IMR-90 (cell line): ENCODE results near the gene ERCC4. TPM values are rescaled to one million over a fixed set of nuclear protein-coding genes. Genes with fewer than 3 reads are reported as not detected.

ENCODE experiments used
- ATAC-seq: fragments of 200-7000 bp; cut with Tn5 transposase; 2 replicates; pipeline ENCODE4 v1.9.1; 2020; ENCODE audit warnings: low read depth, mild to moderate bottlenecking, moderate library complexity
- BruUV-seq: library from RNA; stranded (reverse); fragments of 400-500 nt; replicated peaks from 2 replicates; lab custom pipeline; 2021; lab: Mats Ljungman, UMichigan
- CTCF ChIA-PET: fragments of 300-600 bp; formaldehyde crosslinking; extraction: SDS; loops from one replicate; lab custom pipeline; 2021; ENCODE audit warnings: antibody characterized with exemption; lab: Yijun Ruan, JAX
- POLR2A ChIA-PET: fragments of 300-600 bp; sonication (Branson Sonifier 250); formaldehyde crosslinking; loops from one replicate; lab custom pipeline; 2022; ENCODE audit warnings: antibody characterized with exemption; ENCODE audit not compliant: unreplicated experiment; lab: Charles Lee
- DNase-seq: peaks from one replicate; pipeline ENCODE4 v3.0.0; 2013
- H2AFZ ChIP-seq: replicated peaks from 2 replicates; pipeline ENCODE3; 2013; ENCODE audit warnings: low read length, mild to moderate bottlenecking; ENCODE audit not compliant: poor library complexity
- H2AK5ac ChIP-seq: 2 replicates; pipeline ENCODE4 v1.6.1; 2013; ENCODE audit warnings: low read depth, low read length, inconsistent platforms
- H2AK9ac ChIP-seq: replicated peaks from 2 replicates; pipeline ENCODE3; 2013; ENCODE audit warnings: mild to moderate bottlenecking, low read depth, low read length, moderate library complexity; ENCODE audit not compliant: poor library complexity
- H2BK120ac ChIP-seq: 2 replicates; pipeline ENCODE4 v1.6.1; 2013; ENCODE audit warnings: low read depth, low read length, inconsistent platforms
- H2BK15ac ChIP-seq: 3 replicates; pipeline ENCODE4 v1.6.1; 2013; ENCODE audit warnings: low read depth, low read length, inconsistent platforms
- H2BK20ac ChIP-seq: 2 replicates; pipeline ENCODE4 v1.6.1; 2013; ENCODE audit warnings: low read depth, mild to moderate bottlenecking, inconsistent platforms, low read length, moderate library complexity
- H2BK5ac ChIP-seq: 2 replicates; pipeline ENCODE4 v1.6.1; 2013; ENCODE audit warnings: mild to moderate bottlenecking, low read depth, low read length, inconsistent platforms; ENCODE audit not compliant: poor library complexity, severe bottlenecking
- H3K14ac ChIP-seq: replicated peaks from 2 replicates; pipeline ENCODE4 v1.6.1; 2013; ENCODE audit warnings: low read depth, low read length, inconsistent platforms
- H3K18ac ChIP-seq: 2 replicates; pipeline ENCODE4 v1.6.1; 2013; ENCODE audit warnings: low read depth, low read length, control low read depth
- H3K23ac ChIP-seq: 2 replicates; pipeline ENCODE4 v1.6.1; 2013; ENCODE audit warnings: low read depth, low read length, inconsistent platforms
- H3K27ac ChIP-seq: 2 replicates; pipeline ENCODE4 v1.5.1; 2013; ENCODE audit warnings: mild to moderate bottlenecking, control low read depth, low read length; ENCODE audit not compliant: insufficient read depth
- H3K27me3 ChIP-seq: 2 replicates; pipeline ENCODE4 v1.6.1; 2013; ENCODE audit warnings: low read length; ENCODE audit not compliant: control insufficient read depth, insufficient read depth
- H3K36me3 ChIP-seq: 2 replicates; pipeline ENCODE4 v1.6.1; 2013; ENCODE audit warnings: low read length, mixed read lengths; ENCODE audit not compliant: control insufficient read depth, insufficient read depth
- H3K4ac ChIP-seq: 2 replicates; pipeline ENCODE4 v1.6.1; 2013; ENCODE audit warnings: low read depth, low read length, inconsistent platforms
- H3K4me1 ChIP-seq: 2 replicates; pipeline ENCODE4 v1.6.1; 2013; ENCODE audit warnings: low read length, mixed read lengths; ENCODE audit not compliant: control insufficient read depth, insufficient read depth
- H3K4me2 ChIP-seq: 2 replicates; pipeline ENCODE4 v1.6.1; 2013; ENCODE audit warnings: low read depth, mild to moderate bottlenecking, control low read depth, low read length, moderate library complexity
- H3K4me3 ChIP-seq: 2 replicates; pipeline ENCODE4 v1.5.1; 2013; ENCODE audit warnings: low read depth, mild to moderate bottlenecking, control low read depth, low read length, moderate library complexity; ENCODE audit not compliant: insufficient read depth
- H3K56ac ChIP-seq: 2 replicates; pipeline ENCODE4 v1.6.1; 2013; ENCODE audit warnings: low read length, inconsistent platforms; ENCODE audit not compliant: insufficient read depth; ENCODE audit errors: extremely low read depth
- H3K79me1 ChIP-seq, 2 experiments: 2 replicates each; pipeline ENCODE4 v1.6.1; 2013; ENCODE audit warnings: low read length in 2 of 2, inconsistent platforms in 1 of 2, low read depth in 1 of 2
- H3K9ac ChIP-seq: 2 replicates; pipeline ENCODE4 v1.6.1; 2013; ENCODE audit warnings: low read depth, low read length, control low read depth
- H3K9me1 ChIP-seq: 2 replicates; pipeline ENCODE4 v1.6.1; 2013; ENCODE audit warnings: low read length, inconsistent platforms; ENCODE audit not compliant: insufficient read depth
- H3K9me3 ChIP-seq: 2 replicates; pipeline ENCODE4 v1.6.1; 2013; ENCODE audit warnings: low read length; ENCODE audit not compliant: control insufficient read depth, insufficient read depth
- H4K20me1 ChIP-seq: 2 replicates; pipeline ENCODE4 v1.6.1; 2013; ENCODE audit warnings: low read length, inconsistent platforms; ENCODE audit not compliant: insufficient read depth
- H4K5ac ChIP-seq: 2 replicates; pipeline ENCODE4 v1.6.1; 2013; ENCODE audit warnings: mild to moderate bottlenecking, low read depth, low read length, control low read depth
- H4K8ac ChIP-seq, 2 experiments: 2 replicates each; pipeline ENCODE4 v1.6.1; 2013; ENCODE audit warnings: low read depth in 2 of 2, low read length in 2 of 2, control low read depth in 1 of 2, inconsistent platforms in 1 of 2
- H4K91ac ChIP-seq: 2 replicates; pipeline ENCODE4 v1.6.1; 2013; ENCODE audit warnings: low read depth, low read length, inconsistent platforms; ENCODE audit not compliant: insufficient read depth
- MAFK ChIP-seq: IDR thresholded peaks from 2 replicates; pipeline ENCODE4 v1.6.1; 2012; ENCODE audit warnings: low read depth, low read length, improper control_type of control experiment
- MAZ ChIP-seq: IDR thresholded peaks from 2 replicates; pipeline ENCODE4 v1.6.1; 2012; ENCODE audit warnings: low read depth, mild to moderate bottlenecking, low read length, improper control_type of control experiment, moderate library complexity, borderline replicate concordance
- NFE2L2 ChIP-seq: fragments of 150-350 bp; IDR thresholded peaks from 2 replicates; pipeline ENCODE4 v1.6.1; 2016; ENCODE audit warnings: low read depth, mild to moderate bottlenecking, low read length
- RAD21 ChIP-seq: IDR thresholded peaks from 2 replicates; pipeline ENCODE4 v1.6.1; 2012; ENCODE audit warnings: low read length, improper control_type of control experiment
- SMC3 ChIP-seq: fragments of 150-350 bp; IDR thresholded peaks from 2 replicates; pipeline ENCODE4 v1.6.1; 2016; ENCODE audit warnings: low read depth, mild to moderate bottlenecking, antibody characterized with exemption, low read length, moderate library complexity
- USF2 ChIP-seq: fragments of 150-350 bp; IDR thresholded peaks from 2 replicates; pipeline ENCODE4 v1.6.1; 2017; ENCODE audit warnings: mild to moderate bottlenecking, antibody characterized with exemption, low read length, low read depth
- WGBS, 2 experiments: methylation state at CpG; one replicate each; pipeline versions ENCODE4 v1.1.5 to v1.1.7; 2013; ENCODE audit warnings: missing lambda C conversion rate in 2 of 2; ENCODE audit not compliant: insufficient read length in 1 of 2; ENCODE audit errors: extremely low coverage in 2 of 2; 5-methylcytosine and 5-hydroxymethylcytosine counted together
- dilution Hi-C: fragments of 300-500 bp; cut with HindIII; formaldehyde crosslinking; loops from one replicate; pipeline ENCODE4 v1.14.3; 2018; ENCODE audit warnings: low sequenced_read_pairs; ENCODE audit not compliant: unreplicated experiment
- in situ Hi-C: fragments of 300-500 bp; cut with MboI; formaldehyde crosslinking; loops from 3 replicates; pipeline ENCODE4 v1.14.3; 2019; ENCODE audit warnings: low sequenced_read_pairs, inconsistent platforms, mixed read lengths
- intact Hi-C: fragments of 100-400 bp; cut with micrococcal nuclease; formaldehyde crosslinking; loops from 2 replicates; pipeline ENCODE4 v1.10.0; 2022
- polyA plus RNA-seq, 3 experiments: library from polyadenylated mRNA; depleted of rRNA; stranded (reverse); fragments of >200 nt; gene quantifications; 2 replicates each; pipeline ENCODE4 v1.2.3, GENCODE V29; 2012; ENCODE audit warnings: low replicate concordance in 1 of 3
- total RNA-seq: library from RNA; depleted of rRNA; stranded (reverse); fragments of >200 nt; gene quantifications from 2 replicates; pipeline ENCODE4 v1.2.3, GENCODE V29; 2012

ERCC4 gene
- total and polyA plus RNA-seq, 2 of the 4 experiments (the other 2 are of a cell fraction): 2.9 to 19.2 TPM

- H4K8ac ChIP-seq: no peak overlapping the region
- H3K9me1 ChIP-seq: 0 out of 2 replicates have a peak, but pooled peaks cover 2% of the 10 kb centered on the region
- TF ChIP-seq MAFK: no peak
- TF ChIP-seq RAD21: no peak
- no peak for TF ChIP-seq MAZ
- no peak for TF ChIP-seq SMC3
- no peak for TF ChIP-seq USF2
- no peak for TF ChIP-seq NFE2L2
- ChIA-PET CTCF (no interaction called here), POLR2A (no interaction called here)
- H2BK20ac ChIP-seq: no peak overlapping the region
- H2BK15ac ChIP-seq: no peak overlapping the region
- no CpG with 5 or more reads among the region's 4 CpGs for WGBS, 2 experiments
- no peak overlapping the region for H3K27ac ChIP-seq
- H3K9ac ChIP-seq: no peak overlapping the region
- BruUV-seq: no TSS peak
- no peak overlapping the region for H3K4ac ChIP-seq
- no peak overlapping the region for H3K23ac ChIP-seq
- DNase-seq: peak; percentile 7
- no peak overlapping the region for H4K91ac ChIP-seq
- H3K56ac ChIP-seq: no peak overlapping the region
- no peaks in the 10 kb centered on the region for H3K4me1 ChIP-seq
- intact Hi-C loops: no loop called here
- in situ Hi-C loops: no loop called here
- no peak overlapping the region for H4K5ac ChIP-seq
- H2AK9ac ChIP-seq: peak overlapping the region; percentile 9
- H3K9me3 ChIP-seq: no peaks in the 10 kb centered on the region
- no peak for ATAC-seq
- H3K27me3 ChIP-seq: no peaks in the 10 kb centered on the region
- H3K79me1 ChIP-seq: no peaks in the 10 kb centered on the region
- no peak overlapping the region for H3K4me3 ChIP-seq
- H3K4me2 ChIP-seq: no peak overlapping the region
- no peak overlapping the region for H3K18ac ChIP-seq
- no peak overlapping the region for H2AFZ ChIP-seq
- dilution Hi-C loops: no loop called here
- H2BK120ac ChIP-seq: no peak overlapping the region
- no peak overlapping the region for H2AK5ac ChIP-seq
- no peaks in the 10 kb centered on the region for H4K20me1 ChIP-seq
- H3K14ac ChIP-seq: no peak overlapping the region
- H2BK5ac ChIP-seq: no peak overlapping the region
- H3K36me3 ChIP-seq: peaks cover 31% of the 10 kb centered on the region
These were observed 24.9 kb downstream of the ERCC4 start for GRCh38 chr16:13944816-13945215.
